GM18867 (cell line): ENCODE results near the gene CRYGA.

Source experiments
- ATAC-seq: cut with Tn5 transposase; IDR thresholded peaks from one replicate; pipeline ENCODE4 v1.9.1; 2021; ENCODE audit warnings: mild to moderate bottlenecking, moderate library complexity; ENCODE audit not compliant: unreplicated experiment

The CRYGA gene

GRCh38 chr2:208163489-208163888 is at the start of gene CRYGA:
Gene CRYGA, minus strand, starts transcription at chr2:208163589. Its CDS starts 33 bp downstream, at chr2:208163556.
- ATAC-seq, result no peak

- peak; percentile 41 for ATAC-seq
These were observed 47.5 kb upstream of the CRYGA start for GRCh38 chr2:208210688-208211451.

GRCh38 chr2:208208335-208209085 is 45.1 kb upstream of the CRYGA start:
- no peak for ATAC-seq

GRCh38 chr2:208207769-208208168 is 44.4 kb upstream of the CRYGA start:
- ATAC-seq, result no peak

GRCh38 chr2:208204166-208204565 is 40.8 kb upstream of the CRYGA start:
- no peak for ATAC-seq

- ATAC-seq, result no peak
These were observed 32.1 kb upstream of the CRYGA start for GRCh38 chr2:208195531-208195930.

GRCh38 chr2:208192611-208193236 is 29.3 kb upstream of the CRYGA start:
- ATAC-seq, result no peak

GRCh38 chr2:208189810-208190503 is 26.6 kb upstream of the CRYGA start, which contains the start of gene C2orf80:
Gene C2orf80, minus strand, starts transcription at chr2:208190030. Its CDS starts 3,044 bp downstream, at chr2:208186986.
- ATAC-seq, result no peak

GRCh38 chr2:208189069-208189809 is 25.9 kb upstream of the CRYGA start:
- no peak for ATAC-seq

GRCh38 chr2:208186893-208187292 is 23.5 kb upstream of the CRYGA start:
- ATAC-seq, result no peak

- ATAC-seq, result no peak
These were observed 23.1 kb upstream of the CRYGA start for GRCh38 chr2:208186465-208186864.

GRCh38 chr2:208183972-208184705 is 20.8 kb upstream of the CRYGA start:
- no peak for ATAC-seq

- no peak for ATAC-seq
These were observed 20.1 kb upstream of the CRYGA start for GRCh38 chr2:208183526-208183925.

- ATAC-seq, result no peak
These were observed 19.4 kb upstream of the CRYGA start for GRCh38 chr2:208182835-208183234.

GRCh38 chr2:208179028-208179609 is 15.7 kb upstream of the CRYGA start:
- no peak for ATAC-seq

- no peak for ATAC-seq
These were observed 12.4 kb upstream of the CRYGA start for GRCh38 chr2:208175840-208176153.

GRCh38 chr2:208175069-208175839 is 11.9 kb upstream of the CRYGA start:
- peak; percentile 99 for ATAC-seq

- no peak for ATAC-seq
These were observed 10.8 kb upstream of the CRYGA start for GRCh38 chr2:208174144-208174543.

- ATAC-seq, result no peak
These were observed 8.7 kb upstream of the CRYGA start for GRCh38 chr2:208172125-208172524.
